ENCODE data around the gene AKAP5.

- TF ChIP-seq EZH2 (IDR thresholded peaks at IDR 0.05; ENCODE audit: insufficient read depth, poor library complexity, severe bottlenecking) (no peak), EZH2phosphoT487 (IDR thresholded peaks at IDR 0.05; ENCODE audit: insufficient read depth, low read depth) (no peak)
These were observed 30.8 kb upstream of the AKAP5 start for GRCh38 chr14:64434528-64434927.
